K562 (cell line): ENCODE data around the gene SNAPC3. TPM values are rescaled to one million over a fixed set of nuclear protein-coding genes. Genes with fewer than 3 reads are reported as not detected.

Source experiments
- ARHGAP35 ChIP-seq: fragments of 450-650 bp; IDR thresholded peaks from 2 replicates; pipeline ENCODE4 v1.6.1; 2018; ENCODE audit not compliant: partially characterized antibody
- BACH1 ChIP-seq: fragments of 200-800 bp; sonication (Bioruptor generic); IDR thresholded peaks from 2 replicates; pipeline ENCODE4 v1.6.1; 2016; ENCODE audit warnings: missing genetic modification characterization, missing compliant biosample characterization
- CBFA2T3 ChIP-seq: fragments of 450-650 bp; IDR thresholded peaks from 2 replicates; pipeline ENCODE4 v1.6.1; 2017
- DMBX1 ChIP-seq: fragments of 250-450 bp; sonication (Bioruptor Pico); IDR thresholded peaks from 2 replicates; pipeline ENCODE4 v1.8.0; 2022; ENCODE audit warnings: inconsistent platforms, mild to moderate bottlenecking, moderate library complexity, borderline replicate concordance
- GTF2A2 ChIP-seq: IDR thresholded peaks from 2 replicates; pipeline ENCODE4 v1.6.1; 2016; ENCODE audit warnings: mild to moderate bottlenecking, missing genetic modification characterization, missing compliant biosample characterization
- HCFC1 ChIP-seq: IDR thresholded peaks from 2 replicates; pipeline ENCODE4 v1.6.1; 2012; ENCODE audit warnings: low read depth, low read length, improper control_type of control experiment
- KAT2B ChIP-seq: IDR thresholded peaks from one replicate; pipeline ENCODE4 v1.6.1; 2012; ENCODE audit warnings: low read depth, mild to moderate bottlenecking, control low read depth, inconsistent platforms, low read length, moderate library complexity
- NFYB ChIP-seq: IDR thresholded peaks from 2 replicates; pipeline ENCODE4 v1.6.1; 2011; ENCODE audit warnings: mild to moderate bottlenecking, moderate library complexity; ENCODE audit not compliant: insufficient read length; ENCODE audit errors: extremely low read depth
- NR3C1 ChIP-seq: sonication (generic); formaldehyde crosslinking; IDR thresholded peaks from 2 replicates; pipeline ENCODE4 v1.8.1; 2022; ENCODE audit warnings: missing genetic modification reagents
- PHF21A ChIP-seq: fragments of 450-650 bp; IDR thresholded peaks from 2 replicates; pipeline ENCODE4 v1.6.1; 2017; ENCODE audit warnings: low read depth, borderline replicate concordance
- ZNF217 ChIP-seq: sonication (generic); formaldehyde crosslinking; IDR thresholded peaks from 2 replicates; pipeline ENCODE4 v1.8.0; 2022; ENCODE audit warnings: mild to moderate bottlenecking, missing genetic modification reagents
- ZNF263 ChIP-seq: sonication (generic); formaldehyde crosslinking; IDR thresholded peaks from 2 replicates; pipeline ENCODE4 v1.8.0; 2022; ENCODE audit warnings: mild to moderate bottlenecking, missing genetic modification reagents, borderline replicate concordance
- ZNF354B ChIP-seq: fragments of 250-450 bp; sonication (Bioruptor Pico); IDR thresholded peaks from 2 replicates; pipeline ENCODE4 v1.4.0; 2020
- polyA plus RNA-seq, 8 experiments: library from polyadenylated mRNA; depleted of rRNA in 4 of 8; stranded (reverse) in 5 of 8; unstranded in 3 of 8; fragments of >200 nt; fragmentation: Nextera tagmentation in 2 of 8; fragmentation: Illumina TruSeq in 1 of 8; extraction: Ambion mirVana in 2 of 8; extraction: Trizol in 1 of 8; gene quantifications; 2 replicates each; pipeline versions ENCODE4 v1.2.1 to v1.2.3, GENCODE V29; 2011 to 2014; ENCODE audit warnings: inconsistent platforms in 1 of 8, missing spikeins in 1 of 8
- total RNA-seq, 7 experiments: library from RNA; depleted of rRNA in 6 of 7; stranded (reverse); fragments of >200 nt in 6 of 7; fragmentation: Illumina TruSeq in 2 of 7; extraction: Trizol in 2 of 7; gene quantifications; 2 replicates each; pipeline versions ENCODE4 v1.2.1 to v1.2.3, GENCODE V29; 2011 to 2021; ENCODE audit warnings: low replicate concordance in 1 of 7
- TF ChIP-seq, protein P1 (sequence below): fragments of 450-650 bp; IDR thresholded peaks from 2 replicates; pipeline ENCODE4 v1.6.1; 2017; ENCODE audit warnings: antibody characterized with exemption, mild to moderate bottlenecking
- TF ChIP-seq, protein P2 (sequence below): fragments of 450-650 bp; IDR thresholded peaks from 2 replicates; pipeline ENCODE4 v1.6.1; 2016; ENCODE audit warnings: missing biosample characterization, missing genetic modification characterization
- TF ChIP-seq, protein P3 (sequence below), 3 experiments: fragments of 200-800 bp in 1 of 3; fragments of 250-450 bp in 1 of 3; fragments of 450-650 bp in 1 of 3; sonication (Bioruptor Pico) in 1 of 3; sonication (Bioruptor generic) in 1 of 3; formaldehyde crosslinking in 1 of 3; IDR thresholded peaks; 2 replicates each; pipeline versions ENCODE4 v1.6.1 to v1.8.0; 2016 to 2022; ENCODE audit warnings: mild to moderate bottlenecking in 2 of 3, missing genetic modification characterization in 2 of 3, missing compliant biosample characterization in 1 of 3, moderate library complexity in 1 of 3

The SNAPC3 gene
- total and polyA plus RNA-seq, 9 of the 15 experiments (the other 6 are each of a cell fraction or from before 2014, with no cell fraction given), result 2.3 to 38.9 (median 19.8) TPM

DNA sequence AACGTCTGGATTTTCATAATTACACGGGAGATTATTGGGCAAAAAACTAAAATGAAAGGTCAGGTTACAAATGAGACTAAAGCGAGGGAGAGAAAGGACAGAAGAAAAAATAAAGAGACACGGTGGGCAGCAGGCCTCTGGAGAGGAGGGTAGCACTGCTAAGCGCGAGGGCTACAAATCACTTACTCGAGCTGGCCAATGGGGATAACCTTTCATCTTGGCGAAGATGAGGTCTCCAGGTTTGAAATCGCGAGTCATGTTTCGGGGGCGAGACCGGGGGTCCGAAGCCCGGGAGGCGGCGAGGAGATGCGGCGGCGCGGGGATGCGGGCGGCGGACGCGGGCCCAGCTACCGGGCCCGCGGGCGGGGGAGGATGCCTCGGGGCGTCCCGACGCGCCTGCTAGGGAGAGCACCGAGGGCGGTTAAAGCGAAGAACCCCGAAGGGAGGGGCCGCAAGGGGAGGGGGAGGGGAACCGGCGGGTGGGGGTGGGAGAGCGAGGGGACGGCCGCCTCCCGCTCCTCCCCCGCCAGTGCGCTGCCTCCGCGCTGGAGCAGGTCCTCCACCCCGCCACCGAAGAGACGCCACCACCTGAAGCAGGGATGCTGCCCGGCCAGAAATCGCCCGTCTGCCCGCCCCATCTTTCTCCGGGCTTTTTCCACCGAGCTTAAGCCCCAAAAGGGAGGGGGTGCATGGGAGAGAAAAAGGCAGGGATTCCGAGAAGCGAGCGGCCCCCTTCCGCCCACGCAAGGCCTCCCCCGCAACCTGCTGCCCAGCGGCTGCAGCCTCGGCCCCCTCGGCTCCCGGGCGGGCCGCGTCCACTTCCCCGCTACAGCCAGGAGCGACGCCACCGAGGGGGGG is 87.5 kb downstream of the SNAPC3 start (continued):
- TF ChIP-seq, protein P1, sequence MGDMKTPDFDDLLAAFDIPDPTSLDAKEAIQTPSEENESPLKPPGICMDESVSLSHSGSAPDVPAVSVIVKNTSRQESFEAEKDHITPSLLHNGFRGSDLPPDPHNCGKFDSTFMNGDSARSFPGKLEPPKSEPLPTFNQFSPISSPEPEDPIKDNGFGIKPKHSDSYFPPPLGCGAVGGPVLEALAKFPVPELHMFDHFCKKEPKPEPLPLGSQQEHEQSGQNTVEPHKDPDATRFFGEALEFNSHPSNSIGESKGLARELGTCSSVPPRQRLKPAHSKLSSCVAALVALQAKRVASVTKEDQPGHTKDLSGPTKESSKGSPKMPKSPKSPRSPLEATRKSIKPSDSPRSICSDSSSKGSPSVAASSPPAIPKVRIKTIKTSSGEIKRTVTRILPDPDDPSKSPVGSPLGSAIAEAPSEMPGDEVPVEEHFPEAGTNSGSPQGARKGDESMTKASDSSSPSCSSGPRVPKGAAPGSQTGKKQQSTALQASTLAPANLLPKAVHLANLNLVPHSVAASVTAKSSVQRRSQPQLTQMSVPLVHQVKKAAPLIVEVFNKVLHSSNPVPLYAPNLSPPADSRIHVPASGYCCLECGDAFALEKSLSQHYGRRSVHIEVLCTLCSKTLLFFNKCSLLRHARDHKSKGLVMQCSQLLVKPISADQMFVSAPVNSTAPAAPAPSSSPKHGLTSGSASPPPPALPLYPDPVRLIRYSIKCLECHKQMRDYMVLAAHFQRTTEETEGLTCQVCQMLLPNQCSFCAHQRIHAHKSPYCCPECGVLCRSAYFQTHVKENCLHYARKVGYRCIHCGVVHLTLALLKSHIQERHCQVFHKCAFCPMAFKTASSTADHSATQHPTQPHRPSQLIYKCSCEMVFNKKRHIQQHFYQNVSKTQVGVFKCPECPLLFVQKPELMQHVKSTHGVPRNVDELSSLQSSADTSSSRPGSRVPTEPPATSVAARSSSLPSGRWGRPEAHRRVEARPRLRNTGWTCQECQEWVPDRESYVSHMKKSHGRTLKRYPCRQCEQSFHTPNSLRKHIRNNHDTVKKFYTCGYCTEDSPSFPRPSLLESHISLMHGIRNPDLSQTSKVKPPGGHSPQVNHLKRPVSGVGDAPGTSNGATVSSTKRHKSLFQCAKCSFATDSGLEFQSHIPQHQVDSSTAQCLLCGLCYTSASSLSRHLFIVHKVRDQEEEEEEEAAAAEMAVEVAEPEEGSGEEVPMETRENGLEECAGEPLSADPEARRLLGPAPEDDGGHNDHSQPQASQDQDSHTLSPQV, result no peak
- TF ChIP-seq NR3C1 (CRISPR knock-in tag), result no peak
- no peak for TF ChIP-seq NFYB
- no peak for TF ChIP-seq HCFC1
- no peak for TF ChIP-seq KAT2B
- no peak for TF ChIP-seq GTF2A2 (tag)
- no peak for TF ChIP-seq PHF21A
- TF ChIP-seq CBFA2T3, result no peak
- TF ChIP-seq ZNF217 (CRISPR knock-in tag), result no peak
- TF ChIP-seq DMBX1, result no peak
- TF ChIP-seq ZNF354B (CRISPR knock-in tag), result no peak
- TF ChIP-seq, protein P2, sequence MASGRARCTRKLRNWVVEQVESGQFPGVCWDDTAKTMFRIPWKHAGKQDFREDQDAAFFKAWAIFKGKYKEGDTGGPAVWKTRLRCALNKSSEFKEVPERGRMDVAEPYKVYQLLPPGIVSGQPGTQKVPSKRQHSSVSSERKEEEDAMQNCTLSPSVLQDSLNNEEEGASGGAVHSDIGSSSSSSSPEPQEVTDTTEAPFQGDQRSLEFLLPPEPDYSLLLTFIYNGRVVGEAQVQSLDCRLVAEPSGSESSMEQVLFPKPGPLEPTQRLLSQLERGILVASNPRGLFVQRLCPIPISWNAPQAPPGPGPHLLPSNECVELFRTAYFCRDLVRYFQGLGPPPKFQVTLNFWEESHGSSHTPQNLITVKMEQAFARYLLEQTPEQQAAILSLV (tag), result no peak
- TF ChIP-seq ZNF263, result 0 out of 2 replicates have a peak, but pooled peaks have one; percentile 41
- no peak for TF ChIP-seq BACH1 (tag)
- TF ChIP-seq, protein P3, sequence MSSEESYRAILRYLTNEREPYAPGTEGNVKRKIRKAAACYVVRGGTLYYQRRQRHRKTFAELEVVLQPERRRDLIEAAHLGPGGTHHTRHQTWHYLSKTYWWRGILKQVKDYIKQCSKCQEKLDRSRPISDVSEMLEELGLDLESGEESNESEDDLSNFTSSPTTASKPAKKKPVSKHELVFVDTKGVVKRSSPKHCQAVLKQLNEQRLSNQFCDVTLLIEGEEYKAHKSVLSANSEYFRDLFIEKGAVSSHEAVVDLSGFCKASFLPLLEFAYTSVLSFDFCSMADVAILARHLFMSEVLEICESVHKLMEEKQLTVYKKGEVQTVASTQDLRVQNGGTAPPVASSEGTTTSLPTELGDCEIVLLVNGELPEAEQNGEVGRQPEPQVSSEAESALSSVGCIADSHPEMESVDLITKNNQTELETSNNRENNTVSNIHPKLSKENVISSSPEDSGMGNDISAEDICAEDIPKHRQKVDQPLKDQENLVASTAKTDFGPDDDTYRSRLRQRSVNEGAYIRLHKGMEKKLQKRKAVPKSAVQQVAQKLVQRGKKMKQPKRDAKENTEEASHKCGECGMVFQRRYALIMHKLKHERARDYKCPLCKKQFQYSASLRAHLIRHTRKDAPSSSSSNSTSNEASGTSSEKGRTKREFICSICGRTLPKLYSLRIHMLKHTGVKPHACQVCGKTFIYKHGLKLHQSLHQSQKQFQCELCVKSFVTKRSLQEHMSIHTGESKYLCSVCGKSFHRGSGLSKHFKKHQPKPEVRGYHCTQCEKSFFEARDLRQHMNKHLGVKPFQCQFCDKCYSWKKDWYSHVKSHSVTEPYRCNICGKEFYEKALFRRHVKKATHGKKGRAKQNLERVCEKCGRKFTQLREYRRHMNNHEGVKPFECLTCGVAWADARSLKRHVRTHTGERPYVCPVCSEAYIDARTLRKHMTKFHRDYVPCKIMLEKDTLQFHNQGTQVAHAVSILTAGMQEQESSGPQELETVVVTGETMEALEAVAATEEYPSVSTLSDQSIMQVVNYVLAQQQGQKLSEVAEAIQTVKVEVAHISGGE (CRISPR knock-in tag; IDR thresholded peaks at IDR 0.05), result no peak
- TF ChIP-seq ARHGAP35, result no peak
